ENCODE results near the gene CCDC82.

DNA sequence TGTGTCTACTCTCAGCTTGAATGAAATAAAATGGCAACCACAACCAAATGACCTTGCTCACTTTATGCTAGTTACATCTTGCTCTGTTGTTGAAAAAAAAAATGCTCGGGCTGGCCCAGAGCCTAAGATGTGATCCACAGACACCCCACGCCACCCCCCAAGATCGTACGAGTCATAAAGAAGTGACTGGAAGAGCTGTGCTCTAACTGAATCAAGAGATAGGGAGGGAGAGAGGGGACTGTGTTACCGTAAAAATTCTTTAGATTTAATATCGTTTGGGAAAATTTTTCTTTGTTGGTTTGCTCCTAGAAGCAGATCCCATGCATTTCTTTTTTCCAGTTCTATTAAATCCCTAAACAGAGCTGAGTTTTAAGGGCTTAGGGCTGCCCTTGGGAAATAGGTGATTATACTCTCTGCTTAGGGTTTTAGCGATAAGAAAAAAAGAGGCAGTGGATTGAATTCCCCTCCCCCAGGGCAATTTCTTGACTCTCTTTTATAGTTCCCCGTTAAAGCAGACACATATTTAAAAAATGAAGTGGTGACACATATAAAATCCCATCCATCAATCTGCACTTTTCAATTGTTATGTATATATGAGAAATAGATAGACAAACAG is 61.2 kb downstream of the CCDC82 start:
- TF ChIP-seq CTCF (IDR thresholded peaks at IDR 0.05; ENCODE audit: low read length) (no peak), EZH2 (IDR thresholded peaks at IDR 0.05; ENCODE audit: borderline replicate concordance, low read length) (no peak)
